Left ventricle myocardium inferior (tissue), 1 donor: Measurements from ENCODE around the gene LKAAEAR1. TPM values are rescaled to one million over a fixed set of nuclear protein-coding genes. Genes with fewer than 3 reads are reported as not detected.

ENCODE experiments used
- DNase-seq: peaks from one replicate; pipeline ENCODE4 v3.0.0-alpha.2; 2020
- H3K27ac ChIP-seq: fragments of 200-600 bp; replicated peaks from 2 replicates; pipeline ENCODE4 v1.8.0; 2021
- H3K27me3 ChIP-seq: fragments of 200-600 bp; 2 replicates; pipeline ENCODE4 v1.8.0; 2021; ENCODE audit warnings: low read depth
- H3K36me3 ChIP-seq: fragments of 200-600 bp; 2 replicates; pipeline ENCODE4 v1.8.0; 2021
- H3K4me1 ChIP-seq: fragments of 200-600 bp; 2 replicates; pipeline ENCODE4 v1.8.0; 2021
- H3K4me3 ChIP-seq: fragments of 200-600 bp; 2 replicates; pipeline ENCODE4 v1.8.0; 2021; ENCODE audit warnings: mild to moderate bottlenecking, moderate library complexity
- H3K9me3 ChIP-seq: fragments of 200-600 bp; replicated peaks from 2 replicates; pipeline ENCODE4 v1.8.0; 2021
- CTCF ChIP-seq: fragments of 200-600 bp; IDR thresholded peaks from 2 replicates; pipeline ENCODE4 v1.8.0; 2021; ENCODE audit warnings: antibody characterized with exemption, mild to moderate bottlenecking, borderline replicate concordance
- intact Hi-C: fragments of 100-400 bp; cut with micrococcal nuclease; formaldehyde crosslinking; loops from one replicate; pipeline ENCODE4 v1.11.0; 2022
- microRNA-seq: library from miRNA; unstranded; fragments of <30 nt; microRNA quantifications from one replicate; pipeline ENCODE4 v1.2.0, GENCODE V29; 2020
- total RNA-seq: library from RNA; stranded (reverse); fragmentation: NEBNext Ultra II Directional; extraction: Animal tissue kit (Norgen Biotek cat#: 25700); gene quantifications from one replicate; pipeline ENCODE4 v1.2.1, GENCODE V29; 2021
- donor health status: DM: no; HTN: yes; CAD: no; lungs with severe emphysema.

LKAAEAR1 gene
- total RNA-seq, 1 donor from 2014 or later = not detected

- no peak overlapping the region for H3K4me3 ChIP-seq
- no peaks in the 10 kb centered on the region for H3K9me3 ChIP-seq
- no peak overlapping the region for H3K27ac ChIP-seq
- intact Hi-C loops = no loop called here
- DNase-seq = no peak
- peaks cover 55% of the 10 kb centered on the region for H3K4me1 ChIP-seq
- no peak for TF ChIP-seq CTCF
- H3K36me3 ChIP-seq = peaks cover 37% of the 10 kb centered on the region
- peaks cover 58% of the 10 kb centered on the region for H3K27me3 ChIP-seq
These were observed 47.6 kb downstream of the LKAAEAR1 start for GRCh38 chr20:64036346-64037198.

- Histone ChIP-seq H3K9me3 (no peaks in the 10 kb centered on the region), H3K4me1 (peaks cover 48% of the 10 kb centered on the region), H3K27ac (no peak within 1 kb of the TSS), H3K4me3 (no peak within 1 kb of the TSS), H3K36me3 (peaks cover 40% of the 10 kb centered on the region), H3K27me3 (peaks cover 52% of the 10 kb centered on the region)
- no peak for DNase-seq
- intact Hi-C loops = no loop called here
- TF ChIP-seq CTCF = no peak
These were observed 48.3 kb downstream of the LKAAEAR1 start, which contains the start of gene C20orf204 for GRCh38 chr20:64035933-64036345. C20orf204 (plus strand) TSS chr20:64036182; CDS start chr20:64036324, 142 bp downstream.

- Histone ChIP-seq H3K27me3 (peaks cover 45% of the 10 kb centered on the region), H3K27ac (no peak overlapping the region), H3K36me3 (peaks cover 47% of the 10 kb centered on the region), H3K4me1 (peaks cover 42% of the 10 kb centered on the region), H3K4me3 (no peak overlapping the region), H3K9me3 (no peaks in the 10 kb centered on the region)
- DNase-seq = no peak
- intact Hi-C loops = no loop called here
- TF ChIP-seq CTCF = no peak
These were observed 48.9 kb downstream of the LKAAEAR1 start for GRCh38 chr20:64035066-64035932.

- H3K9me3 ChIP-seq = no peaks in the 10 kb centered on the region
- H3K4me1 ChIP-seq = peaks cover 29% of the 10 kb centered on the region
- no peak overlapping the region for H3K4me3 ChIP-seq
- H3K27me3 ChIP-seq = peaks cover 33% of the 10 kb centered on the region
- no peak overlapping the region for H3K27ac ChIP-seq
- H3K36me3 ChIP-seq = peaks cover 59% of the 10 kb centered on the region
- intact Hi-C loops = no loop called here
- DNase-seq = no peak
- TF ChIP-seq CTCF = no peak
These were observed 50.2 kb downstream of the LKAAEAR1 start for GRCh38 chr20:64033981-64034493.

Small RNA genes within 50 kb of the gene (microRNA-seq; reads per million reads assigned to microRNA genes)
- gene MIR6813 = not detected

Other genes starting within 250 kb of the LKAAEAR1 start
- gene ABHD16B, start 222.9 kb downstream of the LKAAEAR1 start, total RNA-seq = not detected
- gene TPD52L2, start 219.1 kb downstream of the LKAAEAR1 start, total RNA-seq = 72.0 TPM
- 42.8 TPM for gene DNAJC5, start 189.3 kb downstream of the LKAAEAR1 start, total RNA-seq
- gene UCKL1, start 128.0 kb downstream of the LKAAEAR1 start, total RNA-seq = 41.0 TPM
- gene ZNF512B, start 114.5 kb downstream of the LKAAEAR1 start, total RNA-seq = 12.6 TPM
- 5.6 TPM for gene SAMD10, start 104.8 kb downstream of the LKAAEAR1 start, total RNA-seq
- gene PRPF6, start 103.3 kb downstream of the LKAAEAR1 start, total RNA-seq = 46.8 TPM
- gene C20orf204, start 48.2 kb downstream of the LKAAEAR1 start, total RNA-seq = 0.55 TPM
- 30.5 TPM for gene SOX18, start 34.8 kb downstream of the LKAAEAR1 start, total RNA-seq
- 38.9 TPM for gene TCEA2, start 21.2 kb downstream of the LKAAEAR1 start, total RNA-seq
- gene RGS19, start 4.9 kb downstream of the LKAAEAR1 start, total RNA-seq = 6.1 TPM
- gene OPRL1, start 4.3 kb downstream of the LKAAEAR1 start, total RNA-seq = 0.52 TPM
- gene NPBWR2, start 23.2 kb upstream of the LKAAEAR1 start, total RNA-seq = not detected
- gene MYT1, start 80.1 kb upstream of the LKAAEAR1 start, total RNA-seq = 0.11 TPM
- gene PCMTD2, start 171.3 kb upstream of the LKAAEAR1 start, total RNA-seq = 62.9 TPM